Adrenal gland (tissue), 12 donors: ENCODE data around the gene PLEKHG4B. TPM values are rescaled to one million over a fixed set of nuclear protein-coding genes. Genes with fewer than 3 reads are reported as not detected.

Experiments used
- DNase-seq, 7 donors: peaks; one replicate each; pipeline ENCODE4 v3.0.0-alpha.2; 2019 to 2020
- H3K27ac ChIP-seq, 5 donors: fragments of 200-600 bp; sonication (generic) in 4 of 5; 1 replicate in 3 of 5; 2 replicates in 2 of 5; pipeline versions ENCODE4 v1.5.1 to v1.8.0; 2016 to 2020; ENCODE audit warnings: mild to moderate bottlenecking in 1 of 5
- H3K27me3 ChIP-seq: fragments of 200-600 bp; 2 replicates; pipeline ENCODE4 v1.8.0; 2021
- H3K36me3 ChIP-seq, 2 donors: fragments of 200-600 bp; replicated peaks in 1 of 2; 1 replicate in 1 of 2; 2 replicates in 1 of 2; pipeline versions ENCODE4 v1.5.1 to v1.8.0; 2018 to 2022
- H3K4me1 ChIP-seq, 2 donors: fragments of 200-600 bp; replicated peaks in 1 of 2; 1 replicate in 1 of 2; 2 replicates in 1 of 2; pipeline versions ENCODE4 v1.5.1 to v1.8.0; 2018 to 2021
- H3K4me3 ChIP-seq, 4 donors: fragments of 200-600 bp; sonication (generic) in 3 of 4; one replicate each; pipeline ENCODE4 v1.5.1; 2016 to 2018
- H3K9me3 ChIP-seq, 3 donors: fragments of 200-600 bp; sonication (generic) in 1 of 3; replicated peaks in 1 of 3; 1 replicate in 2 of 3; 2 replicates in 1 of 3; pipeline versions ENCODE4 v1.5.1 to v1.8.0; 2016 to 2021
- CTCF ChIP-seq, 6 experiments: fragments of 450-650 bp in 4 of 6; fragments of 200-600 bp in 2 of 6; sonication (generic) in 1 of 6; IDR thresholded peaks; 1 replicate in 5 of 6; 2 replicates in 1 of 6; pipeline versions ENCODE4 v1.5.1 to v1.8.0; 2016 to 2021; ENCODE audit warnings: antibody characterized with exemption in 6 of 6, mild to moderate bottlenecking in 2 of 6, moderate library complexity in 1 of 6
- POLR2A ChIP-seq, 2 donors: fragments of 450-650 bp; IDR thresholded peaks; one replicate each; pipeline ENCODE4 v1.6.1; 2017; ENCODE audit warnings: antibody characterized with exemption in 2 of 2, mild to moderate bottlenecking in 2 of 2, moderate library complexity in 1 of 2
- WGBS, 4 donors: extraction: QIAGEN DNeasy Blood & Tissue Kit in 2 of 4; methylation state at CpG; one replicate each; pipeline versions ENCODE4 v1.1.5 to v1.1.7; 2013 to 2017; 5-methylcytosine and 5-hydroxymethylcytosine counted together
- intact Hi-C, 2 donors: fragments of 100-400 bp; cut with DNase I; formaldehyde crosslinking; loops; one replicate each; pipeline versions ENCODE4 v1.14.1 to v1.15.0; 2022 to 2023
- polyA plus RNA-seq, 3 donors: library from polyadenylated mRNA; stranded (reverse); fragments of 200-250 nt in 2 of 3; fragments of 350-450 nt in 1 of 3; fragmentation: Illumina TruSeq in 1 of 3; extraction: RNeasy Lipid Tissue Mini Kit (QIAGEN cat#74804) in 1 of 3; gene quantifications; one replicate each; pipeline ENCODE4 v1.2.3, GENCODE V29; 2013 to 2014
- total RNA-seq, 9 donors: library from RNA; depleted of rRNA in 4 of 9; stranded (reverse); fragments of >200 nt in 4 of 9; fragments of 120-200 nt in 1 of 9; fragmentation: NEBNext Ultra II Directional in 1 of 9; extraction: Animal tissue kit (Norgen Biotek cat#: 25700) in 1 of 9; gene quantifications; one replicate each; pipeline versions ENCODE4 v1.1.0 to v1.2.4, GENCODE V29; 2013 to 2023
- donor health status: healthy with polysubstance abuse.
- donor health status: Bipolar disorder and iron deficiency.
- donor health status: DM: yes; HTN: yes; CAD: no.
- donor health status: DM: no; HTN: no; CAD: no.
- donor health status: DM: no; HTN: no; CAD: no.
- donor health status: DM: yes; HTN: yes; CAD: no.

Gene PLEKHG4B
- total and polyA plus RNA-seq, 12 donors = 0.03 to 3.4 (median 0.12) TPM

- H3K36me3 ChIP-seq = no peaks in the 10 kb centered on the region
- 67 to 74% (median 72%) methylated on average over 12 to 22 of the region's 22 CpGs for WGBS, 4 donors
- TF ChIP-seq CTCF (IDR thresholded peaks at IDR 0.05) (no peak), POLR2A (IDR thresholded peaks at IDR 0.05) (no peak)
- H3K27me3 ChIP-seq = no peaks in the 10 kb centered on the region
- no peak overlapping the region for H3K4me3 ChIP-seq
- no peaks in the 10 kb centered on the region for H3K4me1 ChIP-seq
- no peak overlapping the region for H3K27ac ChIP-seq
- DNase-seq = no peak
- intact Hi-C loops = no loop called here
- no peaks in the 10 kb centered on the region for H3K9me3 ChIP-seq
Observed at GRCh38 chr5:173392-174290, 81.7 kb downstream of the PLEKHG4B start.

GRCh38 chr5:174291-174600 is 82.3 kb downstream of the PLEKHG4B start:
- TF ChIP-seq CTCF (IDR thresholded peaks at IDR 0.05) (no peak), POLR2A (IDR thresholded peaks at IDR 0.05) (no peak)
- intact Hi-C loops = no loop called here
- DNase-seq = no peak
- no peaks in the 10 kb centered on the region for H3K27me3 ChIP-seq
- WGBS, 4 donors = 77 to 98% (median 85%) methylated on average over 5 of the region's 5 CpGs
- no peaks in the 10 kb centered on the region for H3K4me1 ChIP-seq
- H3K36me3 ChIP-seq = no peaks in the 10 kb centered on the region
- no peaks in the 10 kb centered on the region for H3K9me3 ChIP-seq
- no peak overlapping the region for H3K4me3 ChIP-seq
- H3K27ac ChIP-seq = no peak overlapping the region

GRCh38 chr5:174876-175465 is 83.0 kb downstream of the PLEKHG4B start:
- TF ChIP-seq POLR2A (IDR thresholded peaks at IDR 0.05) (no peak), CTCF (IDR thresholded peaks at IDR 0.05) (no peak)
- DNase-seq = no peak
- Histone ChIP-seq H3K27ac (no peak overlapping the region), H3K4me3 (no peak overlapping the region), H3K36me3 (no peaks in the 10 kb centered on the region), H3K27me3 (no peaks in the 10 kb centered on the region), H3K9me3 (no peaks in the 10 kb centered on the region), H3K4me1 (no peaks in the 10 kb centered on the region)
- intact Hi-C loops = no loop called here
- WGBS, 4 donors = 89 to 96% (median 92%) methylated on average over 12 to 16 of the region's 16 CpGs

GRCh38 chr5:176296-176823 is 84.4 kb downstream of the PLEKHG4B start:
- intact Hi-C loops = no loop called here
- Histone ChIP-seq H3K27me3 (no peaks in the 10 kb centered on the region), H3K4me3 (no peak overlapping the region), H3K9me3 (no peaks in the 10 kb centered on the region), H3K4me1 (no peaks in the 10 kb centered on the region), H3K27ac (no peak overlapping the region), H3K36me3 (no peaks in the 10 kb centered on the region)
- DNase-seq = no peak
- no peak for TF ChIP-seq POLR2A (IDR thresholded peaks at IDR 0.05)
- WGBS, 4 donors = 80 to 84% (median 83%) methylated on average over 10 to 11 of the region's 11 CpGs
